Breast epithelium (tissue), 3 donors: ENCODE results near the gene RMI1.

Experiments used
- CTCF ChIP-seq, 3 donors: fragments of 450-650 bp; IDR thresholded peaks; one replicate each; pipeline ENCODE4 v1.5.1; 2016 to 2017; ENCODE audit warnings: antibody characterized with exemption in 3 of 3, mild to moderate bottlenecking in 3 of 3, moderate library complexity in 3 of 3
- POLR2A ChIP-seq: fragments of 450-650 bp; IDR thresholded peaks from one replicate; pipeline ENCODE4 v1.6.1; 2016; ENCODE audit warnings: antibody characterized with exemption, mild to moderate bottlenecking, moderate library complexity

- TF ChIP-seq POLR2A (no peak), CTCF (IDR thresholded peaks at IDR 0.05) (no peak)
Measured at GRCh38 chr9:83999141-83999918, 18.7 kb downstream of the RMI1 start.
